GM12872 (cell line): ENCODE measurements around the gene PNMA1.
A peak's percentile ranks its signal among the peaks of the same experiment; 100 is the strongest.

Experiments
- TF ChIP-seq, protein P1 (sequence below): IDR thresholded peaks from 3 replicates; pipeline ENCODE4 v1.5.1; 2011; ENCODE audit warnings: low read depth, mild to moderate bottlenecking, low read length, moderate library complexity; ENCODE audit not compliant: insufficient read depth

Gene PNMA1

DNA sequence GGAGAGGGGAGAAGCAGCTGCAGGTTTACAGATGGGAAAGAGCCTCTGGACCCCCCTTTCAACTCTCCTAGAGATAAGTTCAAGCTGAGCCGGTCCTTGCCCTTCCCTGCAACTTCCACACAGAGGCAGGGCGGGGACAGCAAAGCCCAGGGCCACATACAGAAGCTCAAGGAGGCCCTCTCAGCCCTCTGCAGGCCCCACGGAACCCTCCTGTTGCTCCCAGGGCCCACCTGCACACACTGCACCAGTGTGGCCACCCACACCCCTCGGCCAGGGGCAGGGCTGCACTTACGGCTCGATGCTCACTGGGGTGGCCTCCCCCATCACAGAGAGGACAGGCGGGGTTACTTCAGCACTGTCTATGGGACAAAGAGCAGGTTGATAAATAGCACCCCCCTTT lies 13.0 kb upstream of the PNMA1 start:
- TF ChIP-seq, protein P1, sequence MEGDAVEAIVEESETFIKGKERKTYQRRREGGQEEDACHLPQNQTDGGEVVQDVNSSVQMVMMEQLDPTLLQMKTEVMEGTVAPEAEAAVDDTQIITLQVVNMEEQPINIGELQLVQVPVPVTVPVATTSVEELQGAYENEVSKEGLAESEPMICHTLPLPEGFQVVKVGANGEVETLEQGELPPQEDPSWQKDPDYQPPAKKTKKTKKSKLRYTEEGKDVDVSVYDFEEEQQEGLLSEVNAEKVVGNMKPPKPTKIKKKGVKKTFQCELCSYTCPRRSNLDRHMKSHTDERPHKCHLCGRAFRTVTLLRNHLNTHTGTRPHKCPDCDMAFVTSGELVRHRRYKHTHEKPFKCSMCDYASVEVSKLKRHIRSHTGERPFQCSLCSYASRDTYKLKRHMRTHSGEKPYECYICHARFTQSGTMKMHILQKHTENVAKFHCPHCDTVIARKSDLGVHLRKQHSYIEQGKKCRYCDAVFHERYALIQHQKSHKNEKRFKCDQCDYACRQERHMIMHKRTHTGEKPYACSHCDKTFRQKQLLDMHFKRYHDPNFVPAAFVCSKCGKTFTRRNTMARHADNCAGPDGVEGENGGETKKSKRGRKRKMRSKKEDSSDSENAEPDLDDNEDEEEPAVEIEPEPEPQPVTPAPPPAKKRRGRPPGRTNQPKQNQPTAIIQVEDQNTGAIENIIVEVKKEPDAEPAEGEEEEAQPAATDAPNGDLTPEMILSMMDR, result no peak

DNA sequence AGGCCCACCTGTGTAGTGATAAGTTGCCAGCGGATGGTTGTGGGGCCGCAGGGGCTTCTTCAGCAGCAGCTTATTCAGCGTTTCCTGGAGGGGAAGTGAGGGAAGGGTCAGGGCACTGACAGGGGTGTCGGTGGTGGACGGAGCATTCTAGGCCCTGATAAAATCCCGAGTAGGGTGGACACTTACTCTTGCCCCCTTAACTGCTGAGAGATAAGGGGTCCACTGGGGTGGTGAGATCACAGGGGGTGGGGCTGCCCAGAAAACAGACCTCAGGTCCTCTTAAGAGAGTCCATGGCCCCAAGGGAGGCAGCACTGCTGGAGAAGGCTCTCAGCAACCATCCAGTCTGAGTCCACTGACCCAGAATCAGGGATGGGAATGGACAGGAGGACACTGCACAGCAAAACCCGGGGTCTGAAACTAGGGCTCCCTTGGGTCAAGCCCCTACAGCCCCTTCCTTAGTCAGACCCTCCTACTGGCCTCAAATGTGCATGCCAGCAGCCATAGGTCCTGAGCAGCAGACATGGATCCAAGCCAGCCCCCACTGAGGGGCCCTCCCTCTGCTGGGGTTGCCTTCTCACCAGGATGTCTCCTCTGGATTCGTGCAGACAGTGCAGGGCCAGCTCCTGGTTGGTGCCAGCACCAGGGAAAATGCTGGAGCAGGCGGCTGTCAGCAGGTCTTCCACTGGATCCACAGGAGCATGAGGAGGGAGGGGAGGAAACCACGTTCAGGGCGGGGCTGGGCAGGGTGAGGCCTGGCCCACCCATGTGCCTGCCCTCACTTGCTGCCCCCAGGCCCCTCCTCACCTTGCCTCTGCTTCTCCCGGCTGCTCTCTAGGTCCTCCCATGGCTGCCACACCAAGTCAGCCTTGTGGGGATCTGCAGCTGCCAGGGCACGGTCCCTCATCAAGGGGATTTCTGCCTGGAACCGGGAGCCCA lies 12.1 kb upstream of the PNMA1 start:
- TF ChIP-seq, protein P1, result no peak

DNA sequence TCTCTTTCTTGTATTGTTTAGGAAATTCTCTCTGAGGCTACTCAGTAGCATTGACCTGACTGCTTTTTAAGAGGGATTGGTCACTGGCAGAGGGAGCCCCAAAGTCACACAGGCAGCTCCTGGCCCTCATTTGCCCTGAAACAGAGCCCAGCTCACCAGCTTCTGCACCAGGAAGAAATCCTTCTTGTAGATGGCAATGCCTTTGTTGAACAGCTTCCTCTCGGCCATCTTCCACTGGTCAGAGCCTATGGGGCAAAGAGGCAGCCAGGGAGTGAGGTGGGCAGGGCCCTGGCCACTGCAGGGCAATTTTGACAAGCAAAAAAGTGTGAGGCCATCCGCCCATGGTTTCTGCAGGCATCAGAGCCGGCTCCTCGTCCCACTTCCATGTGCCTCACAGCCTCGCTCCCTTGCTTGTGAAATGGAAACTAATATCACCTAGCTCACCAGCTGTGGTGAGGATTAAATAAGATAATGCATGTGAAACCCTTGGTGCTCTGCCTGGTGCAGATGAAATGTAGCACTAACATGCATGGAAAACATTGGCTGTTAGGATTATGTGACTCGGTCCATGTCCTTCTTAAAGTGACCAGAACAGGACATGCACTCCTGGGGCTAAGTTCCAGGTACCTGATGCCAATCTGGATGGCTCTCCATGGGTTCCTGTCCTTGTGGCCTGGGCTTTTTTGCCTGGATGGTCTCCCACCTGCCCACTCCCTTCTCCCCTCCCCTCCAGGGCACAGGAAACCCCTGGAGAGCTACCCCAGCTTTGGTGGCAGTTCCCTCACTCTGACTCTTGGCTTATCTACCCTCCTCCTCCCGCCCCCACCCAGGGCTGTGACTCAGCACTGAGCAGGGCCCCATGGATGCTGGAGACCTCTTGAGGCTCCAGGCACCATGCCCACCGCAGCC lies 11.2 kb upstream of the PNMA1 start:
- TF ChIP-seq, protein P1, result no peak

DNA sequence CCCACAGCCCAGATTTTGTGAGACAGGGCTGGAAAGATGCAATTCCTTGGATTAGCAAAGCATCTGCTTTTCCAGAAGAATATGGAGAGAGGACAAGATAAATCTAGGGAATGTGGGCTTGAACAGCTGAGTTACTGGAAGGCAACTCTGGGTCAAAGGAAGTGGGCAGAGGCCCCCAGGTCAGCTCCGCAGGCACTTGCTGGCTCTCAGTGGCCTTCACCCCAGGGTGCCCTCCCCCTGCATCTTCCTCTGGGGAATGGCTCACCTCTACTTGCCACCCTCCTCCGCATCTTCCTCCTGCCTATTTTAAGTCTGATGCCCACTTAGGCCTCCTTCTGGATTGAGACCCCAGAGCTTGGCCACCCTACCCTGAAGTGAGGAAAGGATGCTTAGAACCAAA lies 10.5 kb upstream of the PNMA1 start:
- TF ChIP-seq, protein P1, result no peak

DNA sequence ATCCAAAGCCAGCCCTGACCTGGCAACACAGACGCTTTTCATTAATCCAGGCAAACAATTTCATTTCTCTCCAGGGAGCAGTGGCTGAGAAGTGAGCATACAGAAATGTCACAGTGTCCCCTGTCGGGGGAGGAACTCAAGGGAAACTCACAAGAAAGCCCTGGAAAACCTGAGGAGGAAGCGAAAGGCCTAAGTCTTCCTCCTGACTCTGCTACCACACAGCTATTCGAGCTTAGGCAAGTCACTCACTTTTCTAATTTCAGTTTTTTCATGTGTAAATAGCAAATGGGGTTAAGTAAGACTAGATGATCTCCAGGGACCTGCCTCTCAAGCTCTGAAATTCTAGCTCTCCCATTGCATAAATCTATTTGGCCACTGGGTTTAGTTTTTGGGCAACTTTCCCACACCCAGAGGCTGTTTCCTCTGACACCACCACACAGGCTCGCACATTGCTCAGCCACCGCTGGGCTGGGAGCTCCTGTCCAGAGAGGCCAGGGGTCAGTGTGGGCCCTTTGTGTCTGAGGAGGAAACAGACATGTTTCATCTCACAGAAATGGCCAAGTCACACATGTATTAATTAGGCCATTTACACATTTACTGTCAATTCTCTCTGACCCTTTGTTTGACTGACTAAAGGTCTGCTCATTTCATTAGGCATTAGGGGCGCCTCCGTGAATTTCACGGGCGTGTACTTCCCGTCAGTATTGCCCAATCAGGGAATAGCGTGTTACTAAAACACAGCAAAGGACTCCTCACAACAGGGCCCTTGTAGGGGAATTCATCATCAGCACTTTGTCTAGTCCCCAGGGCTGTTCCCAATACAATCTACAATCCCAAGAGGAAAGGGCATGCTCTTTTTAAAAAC lies 9.8 kb upstream of the PNMA1 start:
- TF ChIP-seq, protein P1, result peak; percentile 19; the same call in 1 of the 3 replicates

DNA sequence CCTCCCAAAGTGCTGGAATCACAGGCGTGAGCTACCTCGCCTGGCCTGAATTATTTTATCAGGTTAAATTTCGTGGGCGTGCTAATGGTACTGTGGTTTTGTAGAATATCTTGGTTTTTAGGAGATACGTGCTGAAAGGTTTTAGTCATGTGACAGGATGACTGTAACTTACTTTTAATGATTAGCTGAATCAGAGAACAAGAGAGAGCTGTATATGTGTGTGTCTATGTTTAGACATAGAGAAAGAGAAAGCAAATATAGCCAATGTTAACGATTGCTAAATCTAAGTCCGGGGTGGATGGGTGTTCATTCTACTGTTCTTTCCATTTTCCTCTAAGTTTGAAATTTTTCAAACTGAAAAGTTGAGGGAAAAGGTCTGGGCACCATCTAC lies 9.2 kb upstream of the PNMA1 start:
- TF ChIP-seq, protein P1, result no peak

DNA sequence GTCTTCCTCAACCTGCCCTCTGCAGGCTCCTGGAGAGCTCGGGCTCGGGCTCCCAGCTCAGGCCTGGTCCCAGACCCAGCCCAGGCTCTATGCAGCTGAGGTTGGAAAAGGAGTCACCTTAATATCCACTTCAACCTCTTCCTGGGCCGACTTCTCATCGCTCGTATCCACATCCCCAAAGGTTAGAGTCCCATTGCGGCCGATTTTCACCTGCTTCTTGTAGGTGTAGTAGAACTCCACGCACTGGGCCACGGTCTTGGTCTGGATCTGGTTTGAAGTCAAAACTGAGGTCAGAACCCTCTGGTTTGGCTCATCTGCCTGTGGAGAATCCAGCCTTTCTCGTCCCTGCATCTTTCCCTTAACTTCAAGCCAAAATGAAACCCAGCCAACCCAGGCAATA lies 8.4 kb upstream of the PNMA1 start:
- TF ChIP-seq, protein P1, result no peak
